ENCODE results near the gene ABCF3. TPM values are rescaled to one million over a fixed set of nuclear protein-coding genes. Genes with fewer than 3 reads are reported as not detected.
"Not testable (repeated sequence)": the region's sequence is repeated elsewhere in the genome, so short reads cannot be mapped to it uniquely, and the experiment has no call there.

The ABCF3 gene, protein sequence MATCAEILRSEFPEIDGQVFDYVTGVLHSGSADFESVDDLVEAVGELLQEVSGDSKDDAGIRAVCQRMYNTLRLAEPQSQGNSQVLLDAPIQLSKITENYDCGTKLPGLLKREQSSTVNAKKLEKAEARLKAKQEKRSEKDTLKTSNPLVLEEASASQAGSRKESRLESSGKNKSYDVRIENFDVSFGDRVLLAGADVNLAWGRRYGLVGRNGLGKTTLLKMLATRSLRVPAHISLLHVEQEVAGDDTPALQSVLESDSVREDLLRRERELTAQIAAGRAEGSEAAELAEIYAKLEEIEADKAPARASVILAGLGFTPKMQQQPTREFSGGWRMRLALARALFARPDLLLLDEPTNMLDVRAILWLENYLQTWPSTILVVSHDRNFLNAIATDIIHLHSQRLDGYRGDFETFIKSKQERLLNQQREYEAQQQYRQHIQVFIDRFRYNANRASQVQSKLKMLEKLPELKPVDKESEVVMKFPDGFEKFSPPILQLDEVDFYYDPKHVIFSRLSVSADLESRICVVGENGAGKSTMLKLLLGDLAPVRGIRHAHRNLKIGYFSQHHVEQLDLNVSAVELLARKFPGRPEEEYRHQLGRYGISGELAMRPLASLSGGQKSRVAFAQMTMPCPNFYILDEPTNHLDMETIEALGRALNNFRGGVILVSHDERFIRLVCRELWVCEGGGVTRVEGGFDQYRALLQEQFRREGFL
- total RNA-seq = 70.7 and 73.4 TPM in 2 replicates

DNA sequence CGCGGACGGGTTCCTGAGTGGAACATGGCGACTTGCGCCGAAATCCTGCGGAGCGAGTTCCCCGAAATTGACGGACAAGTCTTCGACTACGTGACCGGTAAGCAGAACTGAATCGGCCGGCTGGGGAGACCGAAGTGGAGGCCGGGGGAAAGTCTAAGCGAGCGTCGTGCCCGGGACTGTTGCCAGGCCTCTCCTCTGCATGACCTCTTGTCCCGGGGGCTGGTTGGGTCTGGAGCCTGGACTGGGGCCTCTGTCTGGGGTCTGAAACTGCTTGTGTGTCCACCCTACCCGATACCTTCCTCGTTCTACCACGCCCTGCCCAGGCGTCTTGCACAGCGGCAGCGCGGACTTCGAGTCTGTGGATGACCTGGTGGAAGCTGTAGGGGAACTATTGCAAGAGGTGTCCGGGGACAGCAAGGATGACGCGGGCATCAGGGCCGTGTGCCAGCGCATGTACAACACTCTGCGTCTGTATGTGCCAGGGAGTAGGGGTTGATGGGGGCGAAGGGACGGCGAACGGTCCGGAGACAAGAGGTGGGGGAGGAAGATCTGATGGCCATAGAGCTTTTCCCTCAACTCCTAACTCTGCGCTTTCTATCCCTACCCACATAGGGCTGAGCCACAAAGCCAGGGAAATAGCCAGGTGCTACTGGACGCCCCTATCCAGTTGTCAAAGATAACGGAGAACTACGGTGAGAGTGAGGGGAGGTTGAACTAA lies at the start of gene ABCF3:
TSS of gene ABCF3 (plus strand) at position 16 of the 718 bp plus-strand sequence. CDS start at position 25, 9 bp downstream.
- intact Hi-C loops (cut with micrococcal nuclease) = loop anchor here (1.0 to 5.0 kb wide), 8 partner anchors 31 to 489 kb away; partner anchors contain the start of genes ABCC5, DVL3, EEF1AKMT4 and EIF2B5

DNA sequence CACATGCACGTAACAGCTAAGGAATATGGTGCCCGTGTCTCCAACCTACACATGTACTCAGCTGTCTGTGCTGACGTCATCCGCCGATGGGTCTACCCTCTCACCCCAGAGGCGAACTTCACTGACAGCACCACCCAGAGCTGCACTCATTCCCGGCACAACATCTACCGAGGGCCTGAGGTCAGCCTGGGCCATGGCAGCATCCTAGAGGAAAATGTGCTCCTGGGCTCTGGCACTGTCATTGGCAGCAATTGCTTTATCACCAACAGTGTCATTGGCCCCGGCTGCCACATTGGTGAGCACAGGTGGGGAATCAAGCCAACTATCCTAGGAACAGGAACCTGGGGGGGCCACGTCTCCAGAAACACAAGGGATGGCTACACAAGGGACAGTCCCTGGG lies 45.6 kb upstream of the ABCF3 start:
- intact Hi-C loops (cut with micrococcal nuclease) = no loop called here

DNA sequence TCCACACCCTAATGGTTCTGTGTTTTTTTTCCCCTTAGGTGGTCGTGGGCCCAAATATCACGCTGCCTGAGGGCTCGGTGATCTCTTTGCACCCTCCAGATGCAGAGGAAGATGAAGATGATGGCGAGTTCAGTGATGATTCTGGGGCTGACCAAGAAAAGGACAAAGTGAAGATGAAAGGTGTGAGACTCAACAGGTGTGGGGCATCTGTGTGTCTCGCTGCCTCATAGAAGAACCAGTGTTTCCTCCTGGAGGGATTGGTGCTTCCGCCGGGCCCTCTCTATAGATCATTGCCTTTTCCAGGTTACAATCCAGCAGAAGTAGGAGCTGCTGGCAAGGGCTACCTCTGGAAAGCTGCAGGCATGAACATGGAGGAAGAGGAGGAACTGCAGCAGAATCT lies 43.8 kb upstream of the ABCF3 start:
- intact Hi-C loops (cut with micrococcal nuclease) = no loop called here

DNA sequence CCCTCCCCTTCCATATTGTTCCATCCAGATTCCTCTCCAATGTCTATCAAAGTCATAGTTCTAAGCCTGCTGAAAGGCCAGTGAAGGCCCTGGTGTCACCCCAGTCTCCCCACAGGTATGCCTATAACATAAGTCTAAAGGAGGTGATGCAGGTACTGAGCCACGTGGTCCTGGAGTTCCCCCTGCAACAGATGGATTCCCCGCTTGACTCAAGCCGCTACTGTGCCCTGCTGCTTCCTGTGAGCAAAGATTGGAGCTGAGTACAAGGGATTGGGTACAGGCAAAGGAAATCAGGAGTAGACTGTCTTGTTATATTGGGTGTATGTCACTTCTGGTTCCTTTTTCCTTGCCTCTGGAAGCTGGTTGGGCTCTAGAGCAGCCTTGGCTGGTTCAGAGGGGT lies 42.7 kb upstream of the ABCF3 start:
- intact Hi-C loops (cut with micrococcal nuclease) = no loop called here

DNA sequence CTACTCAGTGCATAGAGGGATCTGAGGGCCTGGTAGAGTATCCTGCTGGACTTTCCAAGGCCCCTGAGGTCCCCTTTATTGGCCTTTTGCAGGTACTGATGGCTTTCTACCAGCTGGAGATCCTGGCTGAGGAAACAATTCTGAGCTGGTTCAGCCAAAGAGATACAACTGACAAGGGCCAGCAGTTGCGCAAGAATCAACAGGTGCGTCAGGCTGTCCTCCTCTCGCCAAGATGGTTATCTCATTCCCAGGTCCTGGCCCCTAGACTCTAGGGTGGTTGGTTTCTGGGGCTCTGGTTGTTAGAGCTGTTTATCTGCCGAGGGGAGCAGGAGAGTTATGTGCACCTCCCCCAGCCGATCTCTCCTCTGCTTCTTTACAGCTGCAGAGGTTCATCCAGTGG lies 41.5 kb upstream of the ABCF3 start:
- intact Hi-C loops (cut with micrococcal nuclease) = no loop called here

DNA sequence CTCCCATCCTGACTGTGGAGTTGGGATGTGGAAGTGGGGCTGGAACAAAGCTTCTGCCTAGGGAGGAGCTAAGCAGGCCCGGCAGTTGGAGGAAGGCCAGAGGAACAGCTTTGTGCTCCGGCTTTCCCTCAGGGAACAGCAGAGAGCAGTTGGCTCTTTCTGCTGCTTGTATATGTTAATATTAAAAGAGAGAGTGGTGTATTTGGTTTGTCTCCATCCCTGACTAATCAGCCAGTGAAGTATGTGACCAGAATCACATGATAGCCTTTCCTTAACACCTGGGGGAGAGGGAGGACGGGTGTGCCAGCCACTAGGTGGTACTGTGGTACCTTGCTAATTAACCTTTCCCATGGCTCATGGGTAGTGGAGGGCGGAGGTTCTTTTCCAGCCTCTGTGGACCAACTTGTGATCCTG lies 40.9 kb upstream of the ABCF3 start:
- intact Hi-C loops (cut with micrococcal nuclease) = loop anchor here (1.0 kb wide), 1 partner anchor 105 kb away; no protein-coding TSS in a partner anchor

DNA sequence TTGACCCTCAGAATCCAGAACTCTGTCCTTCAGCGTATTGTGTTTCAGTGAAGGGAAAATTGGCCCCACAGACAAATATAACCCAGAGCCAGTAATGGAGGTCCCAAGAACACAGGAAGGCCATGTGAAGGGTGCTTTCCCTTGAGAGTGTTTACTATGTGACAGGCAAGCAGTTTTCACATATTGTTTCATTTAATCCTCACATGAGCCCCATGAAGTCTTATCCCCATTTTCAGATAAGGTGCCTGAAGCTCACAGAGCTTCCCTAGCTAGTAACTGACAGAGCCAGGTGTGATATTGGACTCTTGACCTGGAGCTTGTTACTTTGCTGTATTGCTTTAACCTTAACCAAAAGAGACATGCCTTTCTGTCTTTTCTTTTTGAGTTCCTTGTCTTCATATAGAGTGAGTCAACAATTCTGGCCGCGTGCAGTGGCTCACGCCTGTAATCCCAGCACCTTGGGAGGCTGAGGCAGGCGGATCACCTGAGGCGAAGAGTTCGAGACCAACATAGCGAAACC lies 40.2 kb upstream of the ABCF3 start:
- intact Hi-C loops (cut with micrococcal nuclease) = loop anchor here (1.0 kb wide), 1 partner anchor 104 kb away; no protein-coding TSS in a partner anchor

DNA sequence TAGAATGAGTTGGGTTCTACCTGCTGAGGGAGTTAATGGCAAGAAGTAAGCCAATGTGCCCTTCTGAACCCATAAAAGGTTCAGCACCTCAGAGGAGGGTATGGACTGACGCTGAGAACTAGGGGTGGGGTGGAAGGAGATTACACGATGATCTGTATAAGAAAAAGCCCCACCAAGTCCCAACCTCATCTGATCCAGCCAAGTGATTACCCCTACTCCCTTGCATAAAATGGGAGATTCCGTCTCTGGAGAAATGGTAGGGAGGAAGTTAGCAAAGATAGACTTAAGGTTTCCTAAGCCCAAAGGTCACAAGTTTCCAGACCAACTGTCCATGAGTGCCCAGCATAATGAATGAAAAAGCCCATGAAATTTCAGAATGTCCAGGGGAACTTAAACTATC lies 37.9 kb upstream of the ABCF3 start:
- intact Hi-C loops (cut with micrococcal nuclease) = no loop called here

DNA sequence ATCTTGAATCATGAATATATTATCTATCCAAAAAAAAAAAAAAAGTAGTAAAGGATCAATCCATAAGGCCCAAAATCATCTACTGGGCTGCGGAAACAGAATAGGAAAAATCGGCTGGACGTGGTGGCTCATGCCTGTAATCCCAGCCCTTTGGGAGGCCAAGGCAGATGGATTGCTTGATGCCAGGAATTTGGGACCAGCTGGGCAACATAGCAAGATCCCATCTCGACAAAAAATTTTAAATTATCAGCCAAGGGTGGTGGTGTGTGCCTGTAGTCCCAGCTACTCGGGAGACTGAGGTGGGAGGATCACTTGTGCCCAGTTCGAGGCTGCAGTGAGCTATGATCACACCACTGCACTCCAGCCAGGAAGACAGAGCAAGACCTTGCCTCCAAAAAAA lies 36.9 kb upstream of the ABCF3 start:
- intact Hi-C loops (cut with micrococcal nuclease) = no loop called here

DNA sequence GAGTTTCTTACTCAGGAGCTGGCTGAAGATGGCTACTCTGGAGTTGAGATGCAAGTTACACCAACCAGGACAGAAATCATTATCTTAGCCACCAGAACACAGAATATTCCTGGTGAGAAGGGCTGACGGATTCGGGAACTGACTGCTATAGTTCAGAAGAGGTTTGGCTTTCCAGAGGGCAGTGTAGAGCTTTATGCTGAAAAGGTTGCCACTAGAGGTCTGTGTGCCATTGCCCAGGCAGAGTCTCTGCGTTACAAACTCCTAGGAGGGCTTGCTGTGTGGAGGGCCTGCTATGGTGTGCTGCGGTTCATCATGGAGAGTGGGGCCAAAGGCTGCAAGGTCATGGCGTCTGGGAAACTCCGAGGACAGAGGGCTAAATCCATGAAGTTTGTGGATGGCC lies 36.2 kb upstream of the ABCF3 start:
- intact Hi-C loops (cut with micrococcal nuclease) = not testable (repeated sequence)

DNA sequence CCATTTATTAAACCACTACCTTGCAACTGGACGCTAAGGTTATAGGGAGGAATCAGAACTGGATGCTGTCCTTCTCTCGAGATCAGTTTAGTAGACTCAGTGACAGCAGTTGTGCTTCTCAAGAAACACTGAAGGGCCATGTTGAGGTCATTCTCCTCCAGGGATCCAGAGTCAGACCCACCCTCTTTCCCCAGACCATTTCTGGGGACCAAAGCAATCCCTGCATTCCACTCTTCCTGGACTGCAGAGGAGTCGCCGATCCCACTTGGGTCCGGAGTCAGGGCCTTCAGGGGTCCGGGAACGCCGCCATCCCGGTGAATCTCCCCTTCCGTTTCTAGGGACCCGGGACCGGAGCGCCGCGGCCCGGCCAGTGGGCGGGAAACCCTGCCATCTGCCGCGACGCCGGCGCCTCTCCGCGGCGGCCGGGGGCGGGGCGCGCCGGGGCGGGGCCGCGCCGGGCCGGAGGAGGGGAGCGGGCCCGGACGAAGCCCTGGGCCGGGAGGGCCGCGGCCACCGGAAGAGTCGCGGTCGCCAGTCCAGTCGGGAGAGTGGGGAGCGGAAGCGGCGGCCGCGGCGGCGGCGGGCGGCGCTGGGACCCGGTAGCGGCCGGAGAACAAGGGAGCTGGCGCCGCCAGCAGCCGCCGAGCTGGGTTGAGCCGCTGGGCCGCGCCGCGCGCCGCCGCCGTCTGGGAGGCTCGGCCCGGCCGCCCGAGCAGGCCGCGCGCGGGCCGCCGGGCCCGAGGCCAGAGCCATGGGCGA lies 30.9 kb upstream of the ABCF3 start, which contains the start of gene DVL3:
TSS of gene DVL3 (plus strand) at position 493 of the 759 bp plus-strand sequence. CDS start at position 752, 259 bp downstream.
- intact Hi-C loops (cut with micrococcal nuclease) = loop anchor here (1.0 to 5.0 kb wide), 5 partner anchors 20 to 273 kb away; partner anchors contain the start of genes ABCC5, ABCF3, EIF2B5 and PARL

DNA sequence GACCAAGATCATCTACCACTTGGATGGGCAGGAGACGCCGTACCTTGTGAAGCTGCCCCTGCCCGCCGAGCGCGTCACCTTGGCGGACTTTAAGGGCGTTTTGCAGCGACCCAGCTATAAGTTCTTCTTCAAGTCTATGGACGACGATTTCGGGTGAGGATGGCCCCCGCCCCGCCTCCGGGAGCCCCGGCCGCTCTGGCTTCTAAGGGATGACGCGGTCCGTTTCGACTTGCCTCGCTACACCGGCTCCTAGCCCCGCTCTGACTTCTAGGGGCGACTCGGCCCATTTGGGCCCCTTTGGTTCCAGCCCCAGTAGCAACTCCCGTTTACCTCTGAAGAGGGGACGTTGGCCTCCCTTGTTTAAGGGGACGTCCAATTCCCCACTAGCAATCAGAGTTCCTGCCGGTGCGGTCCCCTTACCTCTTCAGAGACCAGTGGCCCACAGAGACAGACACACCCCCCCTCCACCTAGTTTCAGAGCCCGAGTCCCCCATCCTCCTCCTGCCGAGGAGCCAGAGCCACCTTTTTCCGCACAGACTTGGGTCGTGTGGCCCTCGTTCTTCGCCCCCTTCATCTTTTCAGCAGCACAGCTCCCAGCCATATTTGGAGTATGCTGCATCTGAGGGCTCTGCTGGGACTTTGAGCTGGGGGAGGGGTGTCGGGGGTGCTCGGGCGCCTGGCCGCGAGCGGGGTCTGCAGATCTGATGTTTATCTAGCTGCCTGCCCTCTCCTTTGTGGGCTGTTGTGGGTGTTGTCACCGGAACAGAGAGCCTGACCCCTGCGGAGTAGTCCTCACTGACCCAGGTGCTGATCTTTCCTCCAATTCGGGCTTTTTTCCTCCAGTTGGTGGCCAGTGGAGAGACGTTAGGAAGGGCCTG lies 30.1 kb upstream of the ABCF3 start:
- intact Hi-C loops (cut with micrococcal nuclease) = loop anchor here (1.0 to 5.0 kb wide), 6 partner anchors 18 to 274 kb away; partner anchors contain the start of genes ABCC5, ABCF3, AP2M1 and EIF2B5

DNA sequence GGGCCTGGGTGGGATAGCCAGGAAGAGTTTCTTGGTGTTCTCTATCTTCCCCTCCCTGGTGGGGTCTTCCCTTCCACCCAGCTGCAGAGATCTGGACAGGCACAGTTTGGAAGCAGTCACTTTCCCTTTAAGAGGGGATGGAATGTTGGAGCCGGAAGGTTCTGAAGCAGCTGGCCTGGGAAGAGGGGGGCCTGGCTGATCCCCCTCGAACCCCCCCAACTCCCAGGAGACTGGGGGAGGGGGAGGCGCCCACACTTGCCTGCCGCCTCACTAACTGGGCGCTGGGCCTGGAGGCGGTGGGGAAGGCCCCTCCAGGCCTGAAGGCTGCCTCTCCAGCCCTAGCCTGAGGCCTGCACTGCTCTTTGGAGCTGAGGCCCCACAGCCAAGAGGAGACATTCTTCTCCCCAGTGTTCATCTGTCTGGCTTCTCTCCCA lies 29.5 kb upstream of the ABCF3 start:
- intact Hi-C loops (cut with micrococcal nuclease) = loop anchor here (1.0 to 5.0 kb wide), 2 partner anchors 18 to 274 kb away; partner anchors contain the start of genes AP2M1 and PARL

DNA sequence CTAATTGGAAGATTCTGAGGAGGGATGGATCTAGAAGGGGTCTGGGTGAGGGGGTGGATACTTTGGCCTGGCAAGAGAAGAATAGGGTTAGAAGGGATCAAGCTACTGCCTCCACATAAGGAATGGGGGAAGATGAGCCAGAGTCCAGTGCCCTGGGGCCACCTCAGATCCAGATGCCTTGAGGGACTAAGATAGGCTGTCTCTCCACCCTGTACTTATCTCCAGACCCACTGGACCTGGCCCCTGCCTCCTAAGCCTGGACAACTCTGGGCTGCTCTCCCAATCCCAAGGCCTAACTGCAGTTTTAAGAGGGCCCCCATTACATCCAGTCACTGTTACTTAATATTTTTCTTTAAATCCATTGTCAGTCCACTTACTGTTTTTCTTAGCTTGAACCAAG lies 28.8 kb upstream of the ABCF3 start:
- intact Hi-C loops (cut with micrococcal nuclease) = loop anchor here (5.0 kb wide), 1 partner anchor 275 kb away; the partner anchor contains the start of gene PARL

DNA sequence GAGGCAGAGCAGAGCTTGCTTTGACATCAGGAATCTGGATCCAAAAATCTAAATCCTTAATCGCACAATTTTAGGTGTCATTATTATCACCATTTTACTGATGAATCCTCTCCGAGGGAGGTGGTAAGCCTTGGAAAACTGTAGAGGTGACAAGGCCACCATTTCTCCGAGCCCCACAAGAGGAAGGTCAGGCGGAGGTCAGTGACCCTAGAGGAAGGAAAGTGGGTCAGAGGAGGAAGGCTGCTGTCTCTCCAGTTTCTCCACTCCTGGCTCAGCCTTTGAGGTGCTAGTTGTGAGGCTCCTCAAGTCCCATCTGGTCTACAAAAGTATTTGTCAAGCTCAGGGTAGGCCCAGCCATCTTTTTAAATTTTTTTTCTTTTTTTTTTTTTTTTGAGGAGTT lies 27.6 kb upstream of the ABCF3 start:
- intact Hi-C loops (cut with micrococcal nuclease) = loop anchor here (5.0 kb wide), 1 partner anchor 276 kb away; the partner anchor contains the start of gene PARL

DNA sequence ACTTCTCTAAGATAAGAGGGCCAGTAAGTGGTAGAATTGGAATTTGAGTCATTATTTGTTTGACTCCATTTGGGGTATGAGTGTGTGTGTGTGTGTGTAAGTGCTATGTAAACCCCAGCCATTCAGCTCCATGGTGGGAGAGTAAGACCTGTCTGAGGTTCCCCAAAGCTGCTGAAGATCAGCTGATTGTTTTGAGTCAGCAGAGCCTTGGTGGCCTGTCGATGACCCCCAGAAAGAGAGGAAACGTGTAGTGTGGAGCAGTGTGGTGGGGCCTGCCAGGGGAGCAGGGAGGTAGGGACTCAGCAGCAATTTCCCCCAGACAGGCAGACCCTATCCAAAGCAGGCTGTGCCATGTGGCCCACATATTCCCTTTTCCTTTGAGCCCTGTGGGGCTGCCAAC lies 25.5 kb upstream of the ABCF3 start:
- intact Hi-C loops (cut with micrococcal nuclease) = no loop called here

DNA sequence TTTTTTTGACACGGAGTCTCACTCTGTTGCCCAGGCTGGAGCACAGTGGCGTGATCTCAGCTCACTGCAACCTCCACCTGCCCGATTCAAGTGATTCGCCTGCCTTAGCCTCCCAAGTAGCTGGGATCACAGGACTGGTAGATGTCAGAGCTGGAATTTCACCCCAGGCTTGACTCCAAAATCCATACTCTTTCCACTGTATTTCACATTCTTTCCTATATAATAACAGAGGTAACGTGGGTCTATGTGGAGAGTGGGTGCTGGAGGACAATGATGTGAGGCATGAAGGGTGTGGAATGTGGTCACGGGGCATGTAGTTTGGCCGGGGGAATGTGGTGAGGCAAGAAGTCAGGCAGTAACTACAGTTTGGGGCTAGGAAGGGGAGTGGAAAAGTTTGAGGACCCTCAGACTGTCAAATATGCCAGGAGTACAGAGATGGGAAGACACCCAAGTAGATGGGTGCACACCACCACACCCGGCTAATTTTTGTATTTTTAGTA lies 23.4 kb upstream of the ABCF3 start:
- intact Hi-C loops (cut with micrococcal nuclease) = not testable (repeated sequence)

DNA sequence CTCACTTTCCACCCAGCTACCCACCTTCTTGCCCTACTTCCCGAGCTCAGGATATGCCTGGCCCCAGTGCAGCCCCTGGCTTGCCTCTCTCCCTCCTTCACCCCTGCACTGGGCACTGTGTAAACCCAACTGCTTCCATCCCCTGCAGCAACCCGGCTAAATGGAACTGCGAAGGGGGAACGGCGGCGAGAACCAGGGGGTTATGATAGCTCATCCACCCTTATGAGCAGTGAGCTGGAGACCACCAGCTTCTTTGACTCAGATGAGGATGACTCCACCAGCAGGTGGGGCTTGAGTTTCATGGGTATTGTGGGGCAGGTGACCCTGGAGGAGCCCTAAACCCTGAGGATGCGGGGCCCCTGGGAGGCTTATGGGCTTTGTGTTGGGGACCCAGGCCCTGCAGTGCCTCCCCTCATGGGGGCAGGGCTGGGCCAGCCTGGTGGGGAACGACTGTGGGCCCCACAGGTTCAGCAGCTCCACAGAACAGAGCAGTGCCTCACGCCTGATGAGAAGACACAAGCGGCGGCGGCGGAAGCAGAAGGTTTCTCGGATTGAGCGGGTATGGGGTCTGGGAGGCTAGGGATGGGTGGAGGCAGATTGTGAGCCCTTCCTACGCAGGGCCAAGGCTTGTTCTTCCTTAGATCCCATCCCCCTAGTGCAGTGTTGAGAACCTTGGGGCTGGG lies 21.2 kb upstream of the ABCF3 start:
- intact Hi-C loops (cut with micrococcal nuclease) = no loop called here

All from T-helper 1 cell treated with Interleukin-12 subunit alpha and Interleukin-12 subunit beta and Interleukin-4 antibody, amounts not matched to agents 30 ng/mL and 1 ng/mL, for 36 hours (primary cell).